Vagina (tissue), 2 donors: ENCODE results near the gene SCGB3A2.

Experiments used
- POLR2A ChIP-seq, 2 donors: fragments of 450-650 bp; IDR thresholded peaks; one replicate each; pipeline ENCODE4 v1.6.1; 2017; ENCODE audit warnings: antibody characterized with exemption in 2 of 2, mild to moderate bottlenecking in 2 of 2, moderate library complexity in 2 of 2
- POLR2AphosphoS5 ChIP-seq, 2 donors: sonication (generic); formaldehyde crosslinking; IDR thresholded peaks; one replicate each; pipeline ENCODE4 v1.9.0; 2017; ENCODE audit warnings: antibody characterized with exemption in 2 of 2, mild to moderate bottlenecking in 2 of 2, low read depth in 1 of 2; ENCODE audit not compliant: insufficient read depth in 1 of 2
- TF ChIP-seq, protein P1 (sequence below), 3 experiments: fragments of 450-650 bp in 2 of 3; fragments of 200-600 bp in 1 of 3; sonication (generic) in 1 of 3; IDR thresholded peaks; one replicate each; pipeline ENCODE4 v1.5.1; 2017 to 2019; ENCODE audit warnings: antibody characterized with exemption in 3 of 3, mild to moderate bottlenecking in 2 of 3, moderate library complexity in 2 of 3

DNA sequence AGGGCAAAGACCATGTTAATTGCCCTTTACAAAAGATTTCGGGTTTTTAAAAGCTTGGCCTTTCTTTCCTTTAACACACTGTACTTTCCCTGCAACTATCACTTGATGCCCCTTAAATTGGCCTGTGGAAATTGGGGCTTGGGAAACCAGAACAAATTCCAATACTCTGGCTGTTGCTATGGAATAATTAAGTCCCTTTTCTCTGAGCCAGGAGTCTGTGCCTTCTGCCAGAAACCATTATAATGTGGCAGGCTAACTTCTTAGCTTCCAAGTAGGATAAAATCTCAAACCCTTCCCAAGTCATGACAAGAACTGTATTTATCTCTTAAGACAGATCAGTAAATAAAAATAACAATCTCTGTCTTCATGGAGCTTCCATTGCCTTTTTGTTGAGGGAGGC lies 46.0 kb upstream of the SCGB3A2 start:
- TF ChIP-seq, protein P1, sequence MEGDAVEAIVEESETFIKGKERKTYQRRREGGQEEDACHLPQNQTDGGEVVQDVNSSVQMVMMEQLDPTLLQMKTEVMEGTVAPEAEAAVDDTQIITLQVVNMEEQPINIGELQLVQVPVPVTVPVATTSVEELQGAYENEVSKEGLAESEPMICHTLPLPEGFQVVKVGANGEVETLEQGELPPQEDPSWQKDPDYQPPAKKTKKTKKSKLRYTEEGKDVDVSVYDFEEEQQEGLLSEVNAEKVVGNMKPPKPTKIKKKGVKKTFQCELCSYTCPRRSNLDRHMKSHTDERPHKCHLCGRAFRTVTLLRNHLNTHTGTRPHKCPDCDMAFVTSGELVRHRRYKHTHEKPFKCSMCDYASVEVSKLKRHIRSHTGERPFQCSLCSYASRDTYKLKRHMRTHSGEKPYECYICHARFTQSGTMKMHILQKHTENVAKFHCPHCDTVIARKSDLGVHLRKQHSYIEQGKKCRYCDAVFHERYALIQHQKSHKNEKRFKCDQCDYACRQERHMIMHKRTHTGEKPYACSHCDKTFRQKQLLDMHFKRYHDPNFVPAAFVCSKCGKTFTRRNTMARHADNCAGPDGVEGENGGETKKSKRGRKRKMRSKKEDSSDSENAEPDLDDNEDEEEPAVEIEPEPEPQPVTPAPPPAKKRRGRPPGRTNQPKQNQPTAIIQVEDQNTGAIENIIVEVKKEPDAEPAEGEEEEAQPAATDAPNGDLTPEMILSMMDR (IDR thresholded peaks at IDR 0.05) = no peak
- TF ChIP-seq POLR2A (IDR thresholded peaks at IDR 0.05) (no peak), POLR2AphosphoS5 (IDR thresholded peaks at IDR 0.05; ENCODE audit: insufficient read depth in 1 of 2, low read depth in 1 of 2) (no peak)
